ENCODE measurements around the gene FAM240B. TPM values are rescaled to one million over a fixed set of nuclear protein-coding genes. Genes with fewer than 3 reads are reported as not detected.

FAM240B gene
- total and polyA plus RNA-seq, 10 donors, result not detected

DNA sequence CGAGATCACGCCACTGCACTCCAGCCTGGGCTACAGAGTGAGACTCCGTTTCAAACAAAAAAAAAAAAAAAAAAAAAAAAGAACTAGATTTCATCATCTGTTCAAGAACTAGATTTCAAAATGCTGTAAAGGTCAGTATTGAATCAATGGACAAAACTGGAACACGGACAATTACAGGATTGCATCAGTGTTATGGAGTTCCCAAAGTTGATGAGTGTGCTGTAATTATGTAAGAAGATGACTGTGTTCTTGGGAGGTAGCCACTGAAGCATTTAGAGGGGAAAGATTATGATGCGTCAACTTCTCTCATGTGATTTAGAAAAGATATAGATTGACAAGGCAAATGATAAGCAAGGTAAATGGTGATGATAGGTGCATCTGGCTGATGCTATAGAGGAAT, 6.5 kb downstream of the FAM240B start:
- no peak for DNase-seq
- no peaks in the 10 kb centered on the region for H3K36me3 ChIP-seq
- H3K27ac ChIP-seq, result no peak overlapping the region
- intact Hi-C loops (cut with DNase I; ENCODE audit: low total_unique reads), result no loop called here
- H3K9me3 ChIP-seq, result no peaks in the 10 kb centered on the region
- no peak overlapping the region for H3K4me3 ChIP-seq
- 73 to 89% (median 77%) methylated on average over 5 of the region's 5 CpGs for WGBS, 5 donors
- H3K4me1 ChIP-seq, result no peaks in the 10 kb centered on the region
- TF ChIP-seq, protein P1, sequence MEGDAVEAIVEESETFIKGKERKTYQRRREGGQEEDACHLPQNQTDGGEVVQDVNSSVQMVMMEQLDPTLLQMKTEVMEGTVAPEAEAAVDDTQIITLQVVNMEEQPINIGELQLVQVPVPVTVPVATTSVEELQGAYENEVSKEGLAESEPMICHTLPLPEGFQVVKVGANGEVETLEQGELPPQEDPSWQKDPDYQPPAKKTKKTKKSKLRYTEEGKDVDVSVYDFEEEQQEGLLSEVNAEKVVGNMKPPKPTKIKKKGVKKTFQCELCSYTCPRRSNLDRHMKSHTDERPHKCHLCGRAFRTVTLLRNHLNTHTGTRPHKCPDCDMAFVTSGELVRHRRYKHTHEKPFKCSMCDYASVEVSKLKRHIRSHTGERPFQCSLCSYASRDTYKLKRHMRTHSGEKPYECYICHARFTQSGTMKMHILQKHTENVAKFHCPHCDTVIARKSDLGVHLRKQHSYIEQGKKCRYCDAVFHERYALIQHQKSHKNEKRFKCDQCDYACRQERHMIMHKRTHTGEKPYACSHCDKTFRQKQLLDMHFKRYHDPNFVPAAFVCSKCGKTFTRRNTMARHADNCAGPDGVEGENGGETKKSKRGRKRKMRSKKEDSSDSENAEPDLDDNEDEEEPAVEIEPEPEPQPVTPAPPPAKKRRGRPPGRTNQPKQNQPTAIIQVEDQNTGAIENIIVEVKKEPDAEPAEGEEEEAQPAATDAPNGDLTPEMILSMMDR (IDR thresholded peaks at IDR 0.05 in 8 of 11, conservative IDR thresholded peaks at IDR 0.05 in 3 of 11), result no peak
- TF ChIP-seq POLR2A (IDR thresholded peaks at IDR 0.05) (no peak), POLR2AphosphoS5 (IDR thresholded peaks at IDR 0.05) (no peak)
- peaks cover 0 to 36% (median 0%) of the 10 kb centered on the region in 7 donors for H3K27me3 ChIP-seq (replicated peaks in 1 of 7)

DNA sequence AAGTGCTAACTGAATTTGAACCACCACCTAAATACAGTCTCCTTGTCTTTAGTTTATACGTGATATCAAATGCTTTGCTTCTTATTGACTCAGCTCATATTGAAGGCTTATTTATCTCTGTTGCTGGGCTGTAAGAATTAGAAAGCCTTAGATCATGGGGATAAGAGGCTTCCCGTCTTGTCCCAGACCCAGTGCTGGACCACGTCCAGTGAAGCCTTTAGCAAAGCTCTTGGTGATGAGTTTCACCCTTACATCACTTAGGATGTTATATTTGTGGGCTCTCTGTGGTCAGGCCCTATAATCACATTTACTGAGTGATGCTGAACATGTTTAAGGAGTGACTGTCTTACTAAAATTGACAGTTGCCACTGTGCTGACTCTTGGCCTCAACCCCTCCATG, 11.2 kb downstream of the FAM240B start:
- no peaks in the 10 kb centered on the region for H3K36me3 ChIP-seq
- H3K4me3 ChIP-seq, result no peak overlapping the region
- peaks cover 0 to 51% (median 0%) of the 10 kb centered on the region in 7 donors for H3K27me3 ChIP-seq (replicated peaks in 1 of 7)
- no peaks in the 10 kb centered on the region for H3K4me1 ChIP-seq
- intact Hi-C loops (cut with DNase I; ENCODE audit: low total_unique reads), result no loop called here
- H3K9me3 ChIP-seq, result no peaks in the 10 kb centered on the region
- no peak for DNase-seq
- no peak for TF ChIP-seq POLR2AphosphoS5 (IDR thresholded peaks at IDR 0.05)
- TF ChIP-seq POLR2A (IDR thresholded peaks at IDR 0.05), result no peak
- TF ChIP-seq, protein P1 (IDR thresholded peaks at IDR 0.05 in 8 of 11, conservative IDR thresholded peaks at IDR 0.05 in 3 of 11), result no peak
- no peak overlapping the region for H3K27ac ChIP-seq
- 53 to 71% (median 65%) methylated on average over 3 of the region's 3 CpGs for WGBS, 5 donors

DNA sequence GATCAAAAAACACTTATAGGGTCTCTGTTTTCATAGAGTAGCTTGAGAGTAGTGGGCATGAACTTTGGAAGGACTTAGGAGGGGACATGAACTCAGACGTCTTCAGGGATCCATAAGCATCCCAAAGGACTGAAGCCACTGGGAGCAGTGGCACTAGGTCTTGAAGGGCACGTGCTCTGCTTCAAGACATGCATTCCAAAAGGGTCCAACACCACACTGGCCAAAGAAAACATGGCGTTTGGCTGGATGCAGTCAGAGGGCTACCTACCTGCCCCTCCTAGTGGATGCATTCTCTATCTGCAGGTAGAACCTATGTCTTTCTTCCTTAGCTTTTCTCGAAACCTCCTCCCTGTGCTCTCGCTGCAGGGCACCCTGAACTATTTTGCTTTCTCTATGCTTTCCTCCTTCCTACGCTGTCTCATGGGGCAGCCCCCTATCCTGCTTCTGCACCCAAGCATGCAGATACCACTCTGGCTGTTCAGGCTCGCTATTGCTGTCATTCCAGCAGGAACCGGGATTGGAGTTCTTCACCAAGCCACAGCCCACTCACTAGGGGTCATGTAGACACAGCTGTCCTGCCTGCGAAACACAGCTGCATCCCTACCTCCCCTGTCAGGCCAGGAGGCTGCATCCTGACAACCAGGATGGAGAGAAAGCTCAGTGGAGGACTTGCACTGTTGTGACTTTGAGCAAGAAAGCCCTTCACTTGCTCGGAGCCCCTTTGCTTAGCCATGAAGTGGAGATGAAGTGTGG, 11.9 kb downstream of the FAM240B start:
- Histone ChIP-seq H3K36me3 (no peaks in the 10 kb centered on the region), H3K4me3 (no peak overlapping the region), H3K27me3 (replicated peaks in 1 of 7) (peaks cover 0 to 49% (median 0%) of the 10 kb centered on the region in 7 donors), H3K27ac (no peak overlapping the region), H3K9me3 (no peaks in the 10 kb centered on the region), H3K4me1 (no peaks in the 10 kb centered on the region)
- no peak for DNase-seq
- 57 to 69% (median 64%) methylated on average over 10 of the region's 10 CpGs for whole genome bisulfite sequencing, 5 donors
- intact Hi-C loops (cut with DNase I; ENCODE audit: low total_unique reads), result no loop called here
- TF ChIP-seq, protein P1 (IDR thresholded peaks at IDR 0.05 in 8 of 11, conservative IDR thresholded peaks at IDR 0.05 in 3 of 11), result no peak
- TF ChIP-seq POLR2AphosphoS5 (IDR thresholded peaks at IDR 0.05), result no peak
- TF ChIP-seq POLR2A (IDR thresholded peaks at IDR 0.05), result no peak

DNA sequence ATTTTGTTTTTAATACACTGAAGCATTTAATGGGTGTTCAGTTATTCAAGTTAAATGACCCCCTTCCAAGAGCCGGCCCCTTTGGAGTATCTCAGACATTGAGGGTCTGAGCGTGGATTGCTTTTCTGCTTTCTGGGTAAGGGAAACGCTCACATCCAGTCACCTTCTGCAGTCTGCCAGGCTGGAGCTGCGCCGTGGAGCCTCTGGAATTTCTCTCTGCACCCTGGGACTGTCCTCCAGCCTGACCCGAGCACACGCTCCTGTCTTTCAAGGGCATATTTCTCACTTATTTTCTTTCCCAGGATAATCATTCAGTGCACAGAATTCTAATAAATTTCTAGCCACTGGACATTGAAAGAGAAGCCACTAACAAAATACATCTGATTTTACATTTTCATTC, 13.4 kb downstream of the FAM240B start:
- Histone ChIP-seq H3K36me3 (no peaks in the 10 kb centered on the region), H3K9me3 (no peaks in the 10 kb centered on the region), H3K4me3 (no peak overlapping the region), H3K27me3 (replicated peaks in 1 of 7) (peaks cover 0 to 34% (median 0%) of the 10 kb centered on the region in 7 donors), H3K4me1 (no peaks in the 10 kb centered on the region), H3K27ac (no peak overlapping the region)
- DNase-seq, result no peak
- TF ChIP-seq, protein P1 (IDR thresholded peaks at IDR 0.05 in 8 of 11, conservative IDR thresholded peaks at IDR 0.05 in 3 of 11), result no peak
- TF ChIP-seq POLR2AphosphoS5 (IDR thresholded peaks at IDR 0.05), result no peak
- WGBS, 5 donors, result 64 to 77% (median 66%) methylated on average over 7 of the region's 7 CpGs
- intact Hi-C loops (cut with DNase I; ENCODE audit: low total_unique reads), result no loop called here

All from spleen (tissue), 11 donors.